ENCODE data around the gene DRG1. TPM values are rescaled to one million over a fixed set of nuclear protein-coding genes. Genes with fewer than 3 reads are reported as not detected.
"Not testable (repeated sequence)": the region's sequence is repeated elsewhere in the genome, so short reads cannot be mapped to it uniquely, and the experiment has no call there.

DRG1 gene
- polyA plus RNA-seq, 1 donor from 2014 or later: 90.2 TPM

GRCh38 chr22:31378123-31378522 lies 21.3 kb upstream of the DRG1 start (continued):
- TF ChIP-seq RAD21 (conservative IDR thresholded peaks at IDR 0.05) (no peak), TAF1 (IDR thresholded peaks at IDR 0.05; ENCODE audit: low read depth) (no peak), POLR2AphosphoS5 (IDR thresholded peaks at IDR 0.05) (no peak)

- H3K27ac ChIP-seq (ENCODE audit: low read length); H4K20me1 ChIP-seq (ENCODE audit: insufficient read depth); H3K27me3 ChIP-seq (ENCODE audit: insufficient read depth, low read depth, low read length); H3K79me2 ChIP-seq (replicated peaks; ENCODE audit: insufficient read depth, low read length); H3K9me3 ChIP-seq (ENCODE audit: low read length); H3K9me2 ChIP-seq (ENCODE audit: insufficient read depth, low read length); H3K4me3 ChIP-seq (ENCODE audit: low read length); H2AFZ ChIP-seq (ENCODE audit: low read depth, low read length); H3K9ac ChIP-seq (ENCODE audit: low read length); H3K36me3 ChIP-seq (ENCODE audit: insufficient read depth, low read length); H3F3A ChIP-seq (ENCODE audit: insufficient read depth, low read length, poor library complexity, severe bottlenecking); H3K4me2 ChIP-seq (ENCODE audit: low read length): not testable (repeated sequence)
These were observed 20.8 kb upstream of the DRG1 start for GRCh38 chr22:31378651-31379050.

GRCh38 chr22:31393893-31394292 lies 5.5 kb upstream of the DRG1 start:
- no peak overlapping the region for H2AFZ ChIP-seq (ENCODE audit: low read depth, low read length)
- no peak overlapping the region for H3K27ac ChIP-seq (ENCODE audit: low read length)
- TF ChIP-seq REST (IDR thresholded peaks at IDR 0.05; ENCODE audit: borderline replicate concordance) (no peak), POLR2AphosphoS5 (IDR thresholded peaks at IDR 0.05) (no peak), CTCF (IDR thresholded peaks at IDR 0.05; ENCODE audit: poor library complexity, severe bottlenecking) (no peak), EP300 (conservative IDR thresholded peaks at IDR 0.05; ENCODE audit: poor library complexity, severe bottlenecking) (no peak), MXI1 (conservative IDR thresholded peaks at IDR 0.05; ENCODE audit: poor library complexity, severe bottlenecking) (no peak), RAD21 (conservative IDR thresholded peaks at IDR 0.05) (no peak), TAF1 (IDR thresholded peaks at IDR 0.05; ENCODE audit: low read depth) (no peak), EZH2 (IDR thresholded peaks at IDR 0.05; ENCODE audit: borderline replicate concordance, insufficient read depth, low read length, poor library complexity, severe bottlenecking) (no peak), SMC3 (conservative IDR thresholded peaks at IDR 0.05; ENCODE audit: poor library complexity) (no peak)
- no peak overlapping the region for H3K4me3 ChIP-seq (ENCODE audit: low read length)
- H3K9ac ChIP-seq (ENCODE audit: low read length): no peak overlapping the region
- H3K9me3 ChIP-seq (ENCODE audit: low read length): no peaks in the 10 kb centered on the region
- no peaks in the 10 kb centered on the region for H3K79me2 ChIP-seq (replicated peaks; ENCODE audit: insufficient read depth, low read length)
- no peak overlapping the region for H3K4me2 ChIP-seq (ENCODE audit: low read length)
- no peaks in the 10 kb centered on the region for H3K9me2 ChIP-seq (ENCODE audit: insufficient read depth, low read length)
- H3K27me3 ChIP-seq (ENCODE audit: insufficient read depth, low read depth, low read length): no peaks in the 10 kb centered on the region
- H3F3A ChIP-seq (ENCODE audit: insufficient read depth, low read length, poor library complexity, severe bottlenecking): no peaks in the 10 kb centered on the region
- H3K36me3 ChIP-seq (ENCODE audit: insufficient read depth, low read length): no peaks in the 10 kb centered on the region
- no peaks in the 10 kb centered on the region for H4K20me1 ChIP-seq (ENCODE audit: insufficient read depth)
